Endothelial cell of umbilical vein (primary cell): ENCODE results near the gene DGKA. TPM values are rescaled to one million over a fixed set of nuclear protein-coding genes. Genes with fewer than 3 reads are reported as not detected.
"Not testable (repeated sequence)": the region's sequence is repeated elsewhere in the genome, so short reads cannot be mapped to it uniquely, and the experiment has no call there.

Experiments
- BruUV-seq: library from RNA; stranded (reverse); fragments of 400-500 nt; replicated peaks from 2 replicates; lab custom pipeline; 2021; lab: Mats Ljungman, UMichigan
- CTCF ChIA-PET: fragments of 300-600, 350-600 bp; sonication (Branson Sonifier 250); formaldehyde crosslinking; loops from one replicate; lab custom pipeline; 2021; ENCODE audit warnings: antibody characterized with exemption, inconsistent platforms; lab: Charles Lee
- POLR2A ChIA-PET: fragments of 300-600, 350-600 bp; sonication (Branson Sonifier 250); formaldehyde crosslinking; loops from one replicate; lab custom pipeline; 2021; ENCODE audit warnings: antibody characterized with exemption, inconsistent platforms; lab: Charles Lee
- DNase-seq: peaks from one replicate; pipeline ENCODE4 v3.0.0-alpha.2; 2011; ENCODE audit warnings: low read depth, low spot score
- FAIRE-seq: peaks from 2 replicates; lab custom pipeline; 2011; peaks lifted over from hg19 to GRCh38; lab: Jason Lieb, UNC
- H2AFZ ChIP-seq: 2 replicates; pipeline ENCODE4 v1.6.0; 2012; ENCODE audit warnings: low read depth, low read length, control low read depth, inconsistent platforms
- H3K27ac ChIP-seq: 2 replicates; pipeline ENCODE4 v1.5.1; 2011; ENCODE audit warnings: low read depth, mild to moderate bottlenecking, control low read depth, low read length, moderate library complexity; ENCODE audit not compliant: insufficient read depth
- H3K27me3 ChIP-seq, 2 experiments: 2 replicates each; pipeline versions ENCODE4 v1.6.0 to v1.6.1; 2011; ENCODE audit warnings: low read length in 2 of 2, mixed read lengths in 1 of 2; ENCODE audit not compliant: control insufficient read depth in 2 of 2, insufficient read depth in 2 of 2
- H3K36me3 ChIP-seq, 2 experiments: 2 replicates in 1 of 2; 3 replicates in 1 of 2; pipeline ENCODE4 v1.5.1; 2011; ENCODE audit warnings: low read length in 2 of 2, mild to moderate bottlenecking in 1 of 2, moderate library complexity in 1 of 2; ENCODE audit not compliant: control insufficient read depth in 2 of 2, insufficient read depth in 2 of 2; ENCODE audit errors: extremely low read depth in 1 of 2
- H3K4me1 ChIP-seq: 3 replicates; pipeline ENCODE4 v1.5.1; 2011; ENCODE audit warnings: mild to moderate bottlenecking, low read length; ENCODE audit not compliant: control insufficient read depth, insufficient read depth; ENCODE audit errors: extremely low read depth
- H3K4me2 ChIP-seq: 2 replicates; pipeline ENCODE4 v1.6.1; 2011; ENCODE audit warnings: low read length, control low read depth, mixed read lengths; ENCODE audit not compliant: insufficient read depth
- H3K4me3 ChIP-seq, 3 experiments: fragments of 200-600 bp in 1 of 3; sonication (generic), shearing (Covaris generic) in 1 of 3; replicated peaks in 1 of 3; 2 replicates each; pipeline ENCODE4 v1.5.1; 2011 to 2016; ENCODE audit warnings: control low read depth in 3 of 3, low read length in 3 of 3, mild to moderate bottlenecking in 2 of 3, inconsistent platforms in 1 of 3, low read depth in 1 of 3, moderate library complexity in 1 of 3; ENCODE audit not compliant: insufficient read depth in 1 of 3
- H3K79me2 ChIP-seq: 2 replicates; pipeline ENCODE4 v1.6.0; 2012; ENCODE audit warnings: low read length, inconsistent platforms; ENCODE audit not compliant: control insufficient read depth, insufficient read depth
- H3K9ac ChIP-seq: replicated peaks from 2 replicates; pipeline ENCODE3; 2011; ENCODE audit warnings: low read length, control low read depth; ENCODE audit not compliant: insufficient read depth; ENCODE audit errors: extremely low read depth
- H3K9me1 ChIP-seq: replicated peaks from 3 replicates; pipeline ENCODE4 v1.6.0; 2011; ENCODE audit warnings: mild to moderate bottlenecking, low read length; ENCODE audit not compliant: control insufficient read depth, insufficient read depth; ENCODE audit errors: extremely low read depth
- H3K9me3 ChIP-seq: replicated peaks from 2 replicates; pipeline ENCODE4 v1.5.1; 2012; ENCODE audit warnings: low read length, inconsistent platforms; ENCODE audit not compliant: control insufficient read depth, insufficient read depth
- H4K20me1 ChIP-seq: replicated peaks from 2 replicates; pipeline ENCODE3; 2011; ENCODE audit warnings: mild to moderate bottlenecking, low read length; ENCODE audit not compliant: control insufficient read depth, insufficient read depth; ENCODE audit errors: extremely low read depth
- CTCF ChIP-seq, 2 donors: IDR thresholded peaks; 1 replicate in 1 of 2; 2 replicates in 1 of 2; pipeline ENCODE4 v1.5.1; 2011; ENCODE audit warnings: low read length in 2 of 2, mild to moderate bottlenecking in 2 of 2, moderate library complexity in 2 of 2, control low read depth in 1 of 2, inconsistent platforms in 1 of 2, low read depth in 1 of 2; ENCODE audit not compliant: insufficient read depth in 1 of 2; ENCODE audit errors: extremely low read depth in 1 of 2
- JUN ChIP-seq: IDR thresholded peaks from 2 replicates; pipeline ENCODE4 v1.6.1; 2011; ENCODE audit warnings: borderline replicate concordance, low read depth; ENCODE audit not compliant: insufficient read length, insufficient read depth
- MYC ChIP-seq: IDR thresholded peaks from one replicate; pipeline ENCODE4 v1.6.1; 2011; ENCODE audit warnings: mild to moderate bottlenecking, low read depth, low read length
- dilution Hi-C: fragments of 300-500 bp; cut with MboI; formaldehyde crosslinking; loops from one replicate; pipeline ENCODE4 v1.15.0; 2019; ENCODE audit warnings: low sequenced_read_pairs; ENCODE audit not compliant: extremely low pct_ligation_motif_present
- intact Hi-C: fragments of 100-400 bp; cut with micrococcal nuclease; formaldehyde crosslinking; loops from one replicate; pipeline ENCODE4 v1.10.0; 2022
- polyA plus RNA-seq, 4 experiments: library from polyadenylated mRNA; depleted of rRNA in 3 of 4; stranded (reverse) in 3 of 4; unstranded in 1 of 4; fragments of >200 nt; gene quantifications; 2 replicates each; pipeline versions ENCODE4 v1.2.1 to v1.2.3, GENCODE V29; 2011 to 2012; ENCODE audit warnings: missing spikeins in 1 of 4
- total RNA-seq: library from RNA; stranded (reverse); gene quantifications from 2 replicates; pipeline ENCODE4 v1.2.3, GENCODE V29; 2021
- TF ChIP-seq, protein P1 (sequence below): IDR thresholded peaks from 2 replicates; pipeline ENCODE4 v1.6.1; 2011; ENCODE audit not compliant: insufficient read depth, insufficient read length

DGKA gene
- total and polyA plus RNA-seq, 2 donors (not counting 3 experiments of a cell fraction or from before 2014, with no cell fraction given), result 49.8 to 53.2 TPM

GRCh38 chr12:55985341-55985740, 54.4 kb downstream of the DGKA start:
- H4K20me1 ChIP-seq, result no peaks in the 10 kb centered on the region
- TF ChIP-seq, protein P1, sequence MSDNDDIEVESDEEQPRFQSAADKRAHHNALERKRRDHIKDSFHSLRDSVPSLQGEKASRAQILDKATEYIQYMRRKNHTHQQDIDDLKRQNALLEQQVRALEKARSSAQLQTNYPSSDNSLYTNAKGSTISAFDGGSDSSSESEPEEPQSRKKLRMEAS, result no peak
- no peak for TF ChIP-seq MYC
- TF ChIP-seq CTCF (IDR thresholded peaks at IDR 0.05; ENCODE audit: extremely low read depth in 1 of 2, insufficient read depth in 1 of 2, low read depth in 1 of 2, low read length in 2 of 2), result no peak
- TF ChIP-seq JUN, result no peak
- H2AFZ ChIP-seq, result no peak overlapping the region
- ChIA-PET CTCF (interaction anchor here (1.0 to 3.1 kb wide), 5 partner anchors 10 to 247 kb away, joined by 3 to 20 read pairs (median 6); no protein-coding TSS in a partner anchor), POLR2A (interaction anchor here (1.2 kb wide), 1 partner anchor 12 kb away, joined by 3 read pairs; the partner anchor contains the start of gene RAB5B)
- dilution Hi-C loops (loop anchor here (10.0 kb wide), 1 partner anchor 231 kb away; no protein-coding TSS in a partner anchor), intact Hi-C loops (no loop called here)
- no peak overlapping the region for H3K9ac ChIP-seq
- BruUV-seq, result no TSS peak
- H3K27me3 ChIP-seq, result no peaks in the 10 kb centered on the region
- H3K79me2 ChIP-seq, result peaks cover 9% of the 10 kb centered on the region
- H3K27ac ChIP-seq, result no peak overlapping the region
- no peak overlapping the region for H3K4me3 ChIP-seq
- peaks cover 15 to 17% of the 10 kb centered on the region in 2 experiments for H3K36me3 ChIP-seq
- DNase-seq (no peak), FAIRE-seq (no peak)
- no peaks in the 10 kb centered on the region for H3K9me3 ChIP-seq
- no peak overlapping the region for H3K4me2 ChIP-seq
- H3K9me1 ChIP-seq, result no peaks in the 10 kb centered on the region
- H3K4me1 ChIP-seq, result no peaks in the 10 kb centered on the region

DNA sequence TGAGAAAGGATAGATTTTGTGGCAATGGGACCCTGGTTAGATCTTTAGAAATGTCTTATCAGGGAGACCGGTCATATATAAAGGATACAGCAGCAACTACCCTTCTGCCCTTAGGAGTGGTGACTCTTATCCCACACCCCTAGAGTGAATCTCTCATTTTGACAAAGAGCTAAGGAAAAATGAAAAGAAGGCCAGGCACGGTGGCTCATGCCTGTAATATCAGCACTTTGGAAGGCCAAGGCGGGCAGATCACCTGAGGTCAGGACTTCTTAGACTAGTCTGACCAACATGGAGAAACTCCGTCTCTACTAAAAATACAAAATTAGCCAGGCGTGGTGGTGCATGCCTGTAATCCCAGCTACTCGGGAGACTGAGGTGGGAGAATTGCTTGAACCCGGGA, 55.0 kb downstream of the DGKA start:
- H3K4me3 ChIP-seq, H3K79me2 ChIP-seq, DNase-seq, H3K9me3 ChIP-seq, H3K27me3 ChIP-seq, FAIRE-seq, H3K9ac ChIP-seq, H3K4me1 ChIP-seq, H3K9me1 ChIP-seq, intact Hi-C loops, H3K27ac ChIP-seq, H4K20me1 ChIP-seq, H3K4me2 ChIP-seq, BruUV-seq, H2AFZ ChIP-seq: not testable (repeated sequence)
- CTCF ChIA-PET, result interaction anchor here (0.6 to 3.1 kb wide), 6 partner anchors 10 to 247 kb away, joined by 3 to 20 read pairs (median 5); partner anchors contain the start of genes RAB5B and SUOX
- POLR2A ChIA-PET, result interaction anchor here (1.2 kb wide), 1 partner anchor 12 kb away, joined by 3 read pairs; the partner anchor contains the start of gene RAB5B
- H3K36me3 ChIP-seq, result peaks cover 17 to 21% of the 10 kb centered on the region in 2 experiments
- dilution Hi-C loops, result loop anchor here (10.0 kb wide), 1 partner anchor 231 kb away; no protein-coding TSS in a partner anchor
